Measurements from ENCODE around the gene MSX2.

The MSX2 gene

DNA sequence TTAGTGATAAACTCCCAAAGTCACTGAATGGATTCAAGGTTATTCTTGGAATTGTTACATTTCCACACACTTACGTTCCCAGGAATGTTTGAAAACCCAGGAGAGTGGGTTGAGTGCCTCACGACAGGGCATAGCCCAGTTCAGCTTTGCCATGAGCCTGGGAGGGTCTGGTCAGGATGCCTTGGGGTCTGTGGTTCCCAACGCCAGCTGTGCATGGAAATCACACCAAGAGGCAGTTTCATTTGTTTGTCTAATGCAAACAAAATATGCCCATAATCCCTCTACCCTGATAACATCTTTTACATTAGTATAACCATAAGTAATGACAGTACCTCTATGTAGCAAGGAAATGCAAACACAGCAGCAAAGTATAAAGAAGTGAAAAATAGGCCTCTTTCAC is 25.3 kb upstream of the MSX2 start:
- Mint-ChIP-seq H3K4me1 (no peaks in the 10 kb centered on the region), H3K27me3 (peaks cover 4% of the 10 kb centered on the region), H3K4me3 (no peak overlapping the region), H3K36me3 (no peaks in the 10 kb centered on the region), H3K9me3 (no peaks in the 10 kb centered on the region), H3K27ac (no peak overlapping the region)
- ATAC-seq (ENCODE audit: low read depth): no peak
- no peak for DNase-seq (ENCODE audit: low spot score in 2 of 2)

DNA sequence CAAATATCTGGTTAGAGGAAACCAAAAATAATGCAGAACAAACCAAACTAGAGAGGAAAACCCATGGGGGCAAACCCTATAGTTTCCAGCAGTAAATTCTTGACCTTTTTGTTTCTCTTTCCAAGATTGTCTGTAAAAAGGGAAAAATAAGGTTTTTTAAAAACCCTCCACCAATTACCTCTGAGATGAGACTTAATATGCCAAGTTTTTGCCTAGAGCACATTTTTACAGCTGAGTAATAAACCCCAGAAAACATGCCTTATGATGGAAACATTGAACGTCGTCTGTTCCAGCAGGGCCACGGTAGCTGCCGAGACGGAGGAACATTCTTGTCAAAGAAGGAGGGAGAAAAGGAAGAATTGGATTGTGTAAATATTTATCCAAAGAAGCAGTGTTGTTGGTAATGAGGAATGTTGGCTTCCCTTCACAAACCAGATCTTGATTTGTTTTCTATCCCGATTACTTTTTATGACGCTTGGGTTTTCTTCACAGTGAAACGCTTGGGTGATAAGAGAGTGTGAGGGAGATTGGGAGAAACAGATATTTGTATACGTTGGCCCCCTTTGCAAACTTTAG is 17.3 kb upstream of the MSX2 start:
- no peak for ATAC-seq (ENCODE audit: low read depth)
- H3K27me3 Mint-ChIP-seq: peaks cover 3% of the 10 kb centered on the region
- H3K36me3 Mint-ChIP-seq: peaks cover 3% of the 10 kb centered on the region
- no peak overlapping the region for H3K4me3 Mint-ChIP-seq
- no peak for DNase-seq (ENCODE audit: low spot score in 2 of 2)
- H3K4me1 Mint-ChIP-seq: no peaks in the 10 kb centered on the region
- H3K27ac Mint-ChIP-seq: no peak overlapping the region
- peaks cover 5% of the 10 kb centered on the region for H3K9me3 Mint-ChIP-seq

DNA sequence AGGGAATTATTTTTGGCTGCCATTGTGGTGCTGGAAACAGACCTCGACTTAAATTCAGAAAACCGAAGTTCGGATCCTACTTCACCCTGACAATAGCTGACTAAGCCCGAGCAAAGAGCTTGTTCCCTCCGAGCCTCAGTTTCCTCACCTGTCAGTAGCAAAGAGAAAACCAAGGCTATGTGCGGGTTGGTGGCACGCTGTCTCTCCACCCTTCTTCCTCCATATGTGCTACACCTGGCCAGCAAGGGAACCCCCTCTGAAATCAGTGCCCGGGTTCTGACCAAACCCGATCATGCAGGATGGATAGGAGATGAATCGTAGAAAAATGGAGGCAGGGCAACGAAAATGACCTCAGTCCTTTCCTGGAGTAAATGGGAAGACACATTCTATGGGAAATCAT is 16.7 kb upstream of the MSX2 start:
- DNase-seq (ENCODE audit: low spot score in 2 of 2): no peak
- peaks cover 3% of the 10 kb centered on the region for H3K27me3 Mint-ChIP-seq
- H3K4me3 Mint-ChIP-seq: no peak overlapping the region
- ATAC-seq (ENCODE audit: low read depth): no peak
- no peaks in the 10 kb centered on the region for H3K4me1 Mint-ChIP-seq
- peaks cover 3% of the 10 kb centered on the region for H3K36me3 Mint-ChIP-seq
- H3K27ac Mint-ChIP-seq: no peak overlapping the region
- H3K9me3 Mint-ChIP-seq: peaks cover 5% of the 10 kb centered on the region

DNA sequence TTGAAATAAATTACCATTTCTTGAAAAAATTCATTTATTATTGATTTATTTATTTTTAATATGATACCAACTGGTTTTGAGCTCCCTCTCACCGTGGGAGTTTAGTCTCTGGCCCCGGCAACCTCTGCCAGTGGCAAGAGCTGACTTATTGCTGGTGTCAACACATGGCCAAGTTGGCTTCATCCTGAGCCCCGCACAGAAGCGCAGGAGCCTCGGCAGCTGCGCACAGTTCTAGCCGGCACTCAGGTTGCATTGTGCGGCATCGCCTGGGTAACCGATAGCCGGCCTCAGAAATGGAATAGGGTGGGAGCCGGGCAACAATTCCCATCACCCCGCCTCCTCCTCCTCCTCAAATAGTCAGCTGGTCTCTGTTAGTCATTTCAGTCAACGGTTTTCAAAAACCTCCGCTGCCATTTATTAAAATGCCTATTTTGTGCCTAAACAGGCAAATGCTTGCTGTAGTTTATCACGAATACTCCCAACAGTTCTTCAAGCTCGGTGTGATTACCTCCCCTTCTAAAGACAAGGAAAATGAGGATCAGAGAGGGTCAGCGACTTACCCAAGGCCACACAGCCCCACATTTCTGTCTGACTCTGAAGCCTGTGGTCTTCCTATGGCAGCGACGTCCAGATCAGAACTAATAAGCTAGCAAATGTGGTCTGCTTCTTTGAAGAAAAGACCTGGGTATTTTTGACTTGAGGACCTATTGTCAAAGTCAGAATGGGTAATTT is 15.7 kb upstream of the MSX2 start:
- no peak overlapping the region for H3K4me3 Mint-ChIP-seq

DNA sequence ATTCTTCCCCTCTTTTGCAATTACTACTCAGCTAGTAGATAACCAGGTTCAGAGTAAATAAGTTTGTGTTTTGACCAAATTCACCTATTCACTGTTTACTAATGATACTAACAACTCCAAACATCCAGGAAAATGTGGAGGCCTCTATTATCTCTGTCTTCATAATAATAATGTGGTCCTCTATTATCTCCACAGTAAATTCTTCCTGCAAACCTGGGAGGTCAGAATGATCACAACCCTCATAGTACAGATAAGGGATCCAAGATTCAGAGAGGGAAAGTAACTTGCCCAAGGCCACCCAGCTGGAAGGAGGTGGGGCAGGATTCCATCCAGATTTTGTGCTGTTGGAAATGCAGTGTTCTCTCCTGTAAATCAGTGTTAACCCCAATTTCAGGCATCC is 9.6 kb upstream of the MSX2 start:
- Mint-ChIP-seq H3K27ac (no peak overlapping the region), H3K36me3 (no peaks in the 10 kb centered on the region), H3K27me3 (peaks cover 4% of the 10 kb centered on the region), H3K4me1 (peaks cover 2% of the 10 kb centered on the region), H3K9me3 (peaks cover 2% of the 10 kb centered on the region), H3K4me3 (no peak overlapping the region)
- DNase-seq (ENCODE audit: low spot score in 2 of 2): no peak
- no peak for ATAC-seq (ENCODE audit: low read depth)

More for the DNA sequence above, 15.7 kb upstream of the MSX2 start:
- Mint-ChIP-seq H3K9me3 (peaks cover 8% of the 10 kb centered on the region), H3K4me1 (no peaks in the 10 kb centered on the region), H3K27ac (no peak overlapping the region), H3K36me3 (peaks cover 3% of the 10 kb centered on the region), H3K27me3 (peaks cover 3% of the 10 kb centered on the region)
- ATAC-seq (ENCODE audit: low read depth) (no peak), DNase-seq (ENCODE audit: low spot score in 2 of 2) (no peak)

DNA sequence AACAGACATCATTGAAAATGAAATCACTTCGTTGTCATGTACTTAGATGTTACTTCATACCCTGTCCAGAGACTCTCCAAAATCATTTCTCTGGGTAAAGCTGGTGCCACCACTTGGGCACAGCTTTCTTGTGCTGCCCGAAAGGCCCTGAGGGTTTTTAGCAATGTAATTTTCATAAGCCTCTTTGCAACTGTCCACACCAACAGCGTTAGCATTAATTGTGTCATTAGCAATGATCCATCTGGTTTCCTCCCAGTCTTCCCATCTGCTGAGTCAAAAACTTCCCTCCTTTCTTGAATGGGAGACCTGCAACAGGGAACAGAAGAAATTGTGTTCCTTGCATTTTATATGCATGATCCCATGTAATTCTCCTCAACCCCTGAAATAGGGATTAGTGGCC is 8.6 kb upstream of the MSX2 start:
- no peak overlapping the region for H3K27ac Mint-ChIP-seq
- peaks cover 2% of the 10 kb centered on the region for H3K4me1 Mint-ChIP-seq
- H3K36me3 Mint-ChIP-seq: no peaks in the 10 kb centered on the region
- no peak for DNase-seq (ENCODE audit: low spot score in 2 of 2)
- H3K27me3 Mint-ChIP-seq: peaks cover 9% of the 10 kb centered on the region
- H3K9me3 Mint-ChIP-seq: peaks cover 2% of the 10 kb centered on the region
- ATAC-seq (ENCODE audit: low read depth): no peak
- no peak overlapping the region for H3K4me3 Mint-ChIP-seq

DNA sequence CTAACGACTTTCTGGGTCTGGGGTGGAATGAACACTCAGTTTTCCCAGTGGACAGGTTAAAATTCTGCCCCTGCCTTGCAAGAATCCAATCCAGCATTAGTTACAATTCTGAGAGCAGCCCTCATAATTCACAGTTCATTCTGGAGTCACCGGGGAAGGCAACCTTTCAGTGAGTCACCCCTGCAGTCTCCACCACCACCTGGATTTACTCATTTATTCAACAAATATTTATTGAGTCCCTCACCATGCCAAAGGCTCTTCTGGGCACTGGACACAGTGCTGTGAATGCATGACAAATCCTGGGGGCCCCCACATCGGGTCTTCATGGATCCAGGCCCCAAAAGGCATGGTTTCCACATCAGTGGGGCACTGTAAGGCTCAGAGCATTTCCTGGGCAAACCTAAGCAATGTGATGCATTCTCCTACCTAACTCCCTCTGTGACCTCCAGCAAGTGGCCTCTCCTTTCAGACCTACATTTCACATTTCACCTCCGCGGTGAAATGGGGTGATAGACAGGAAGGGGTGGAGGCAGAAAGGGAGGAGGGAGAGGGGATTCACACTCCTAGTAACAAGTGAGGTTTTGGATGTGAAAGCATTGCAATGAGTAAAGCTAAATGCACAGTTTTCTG is 6.4 kb upstream of the MSX2 start:
- Mint-ChIP-seq H3K27me3 (peaks cover 9% of the 10 kb centered on the region), H3K4me3 (no peak overlapping the region), H3K9me3 (no peaks in the 10 kb centered on the region), H3K36me3 (no peaks in the 10 kb centered on the region), H3K27ac (no peak overlapping the region), H3K4me1 (peaks cover 2% of the 10 kb centered on the region)
- DNase-seq (ENCODE audit: low spot score in 2 of 2): no peak
- no peak for ATAC-seq (ENCODE audit: low read depth)

DNA sequence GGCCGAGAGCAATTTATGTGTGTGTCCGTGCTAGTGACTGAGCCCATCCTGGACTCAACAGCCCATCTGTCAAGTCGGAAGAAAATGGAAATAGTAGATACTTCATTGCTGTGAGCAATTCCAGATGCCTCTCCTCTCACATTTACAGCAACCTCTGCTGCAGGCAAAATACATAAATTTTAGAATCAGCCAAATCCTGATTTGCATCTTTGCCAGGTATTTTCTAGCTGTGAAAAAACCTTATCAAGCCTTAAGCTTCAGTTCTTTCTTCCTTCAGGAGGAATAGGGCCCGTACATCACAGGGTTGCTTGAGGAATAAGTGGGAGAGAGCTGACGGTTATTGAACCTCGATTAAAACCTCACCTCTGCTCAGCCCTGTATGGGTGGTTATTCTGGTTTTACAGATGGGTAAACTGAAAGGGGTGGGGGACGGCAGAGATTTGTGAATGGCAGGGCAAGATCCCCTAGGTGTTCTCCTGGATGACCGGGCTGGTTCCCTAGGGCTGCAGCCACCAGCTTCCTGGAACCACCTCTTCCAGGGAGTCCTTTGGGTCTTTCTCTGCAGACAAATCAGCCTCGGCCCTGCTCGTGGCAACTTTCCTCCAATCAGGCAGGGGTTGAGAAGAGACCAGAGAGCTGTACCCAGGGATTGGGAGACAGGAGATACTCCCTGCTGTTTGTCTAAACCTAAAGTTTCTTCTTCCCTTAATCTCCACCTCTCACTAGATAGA is 5.3 kb upstream of the MSX2 start:
- no peak overlapping the region for H3K27ac Mint-ChIP-seq

DNA sequence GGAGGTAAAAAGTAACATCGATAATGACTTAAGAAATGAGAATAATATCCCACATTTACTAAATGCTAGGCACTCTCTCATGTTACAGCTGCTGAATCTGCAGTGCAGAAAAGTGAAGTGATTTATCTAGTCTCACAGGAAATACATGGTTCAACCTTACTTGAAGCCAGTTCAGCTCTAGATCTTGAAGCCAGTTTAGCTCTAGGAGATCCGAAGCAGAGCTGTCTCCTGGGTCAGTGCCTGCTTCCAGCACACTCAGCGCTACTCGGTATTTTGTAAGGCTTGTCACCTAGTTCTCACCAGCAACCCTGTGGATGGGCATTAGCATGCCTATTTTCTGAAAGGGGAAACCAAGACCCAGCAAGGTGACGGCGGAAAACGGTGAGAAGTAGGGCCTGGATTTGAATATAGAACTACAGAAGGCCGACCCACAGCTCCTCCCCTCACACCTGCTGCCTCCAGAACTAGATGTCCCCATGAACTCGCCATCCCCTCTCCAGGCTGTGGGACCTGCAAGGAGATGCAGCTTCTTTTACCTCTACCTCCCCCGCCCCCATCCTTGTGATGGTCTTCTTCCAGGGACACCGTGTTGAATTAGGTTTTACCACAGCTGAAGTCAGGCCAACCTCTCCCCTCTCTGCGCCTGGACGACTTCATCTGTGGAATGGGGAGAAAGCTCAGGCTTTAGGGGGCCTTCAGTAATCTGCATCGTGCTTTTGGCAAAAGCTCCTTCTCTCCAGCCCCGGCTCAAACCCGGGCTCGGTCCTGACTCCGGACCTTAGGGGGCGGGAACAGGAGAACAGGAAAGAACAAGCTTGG is 4.4 kb upstream of the MSX2 start:
- H3K9me3 Mint-ChIP-seq: peaks cover 3% of the 10 kb centered on the region
- no peak for DNase-seq (ENCODE audit: low spot score in 2 of 2)
- ATAC-seq (ENCODE audit: low read depth): no peak
- H3K27ac Mint-ChIP-seq: no peak overlapping the region
- H3K27me3 Mint-ChIP-seq: peaks cover 14% of the 10 kb centered on the region
- H3K4me3 Mint-ChIP-seq: no peak overlapping the region
- H3K36me3 Mint-ChIP-seq: no peaks in the 10 kb centered on the region
- H3K4me1 Mint-ChIP-seq: peaks cover 4% of the 10 kb centered on the region

More for the DNA sequence above, 5.3 kb upstream of the MSX2 start:
- no peak for DNase-seq (ENCODE audit: low spot score in 2 of 2)
- Mint-ChIP-seq H3K4me1 (peaks cover 3% of the 10 kb centered on the region), H3K36me3 (no peaks in the 10 kb centered on the region), H3K27me3 (peaks cover 12% of the 10 kb centered on the region), H3K4me3 (no peak overlapping the region), H3K9me3 (peaks cover 2% of the 10 kb centered on the region)
- ATAC-seq (ENCODE audit: low read depth): no peak

DNA sequence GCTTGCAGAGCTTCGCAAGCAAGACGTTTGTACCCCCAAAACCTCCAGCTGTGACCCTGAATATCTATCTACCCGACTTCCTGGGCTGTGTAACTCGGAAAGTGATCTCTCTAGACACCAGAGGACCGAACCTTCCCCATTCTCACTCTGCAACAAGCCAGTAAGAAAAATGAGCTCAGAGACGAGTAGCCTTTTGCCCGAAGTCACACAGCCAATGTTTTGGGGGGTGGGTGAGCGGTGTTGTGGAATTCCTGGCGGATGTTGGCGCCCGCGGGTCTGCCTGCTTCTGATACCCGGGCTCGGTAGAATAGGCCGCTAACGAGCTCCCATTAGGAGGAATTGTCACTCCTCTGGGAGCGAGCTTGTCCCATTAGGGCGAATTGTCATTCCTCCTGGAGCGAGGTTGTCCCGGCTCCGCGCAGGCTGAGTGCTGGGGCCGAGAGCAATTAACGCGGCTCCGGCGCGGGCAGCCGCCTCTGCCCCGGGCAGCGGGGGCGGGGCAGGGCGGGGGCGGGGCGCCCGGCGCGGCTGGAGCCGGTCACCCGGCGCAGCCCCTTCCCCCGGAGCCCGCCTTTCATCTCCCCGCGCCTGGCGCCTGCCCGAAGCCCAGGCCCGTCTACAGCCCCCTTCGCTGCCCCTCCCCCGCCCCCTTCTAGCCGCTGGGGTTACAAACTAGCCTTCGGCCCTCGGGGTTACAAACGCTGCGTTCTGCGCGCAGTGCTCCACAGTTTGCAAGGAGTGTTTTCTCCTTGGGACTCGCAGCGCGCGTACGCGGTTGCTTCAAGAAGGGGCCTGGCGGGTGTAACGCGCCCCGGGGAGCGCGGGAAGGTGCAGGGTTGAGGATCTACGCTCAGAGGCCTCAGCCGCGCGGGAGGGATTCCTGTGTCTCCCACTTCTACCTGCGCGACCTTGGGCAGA is 3.5 kb upstream of the MSX2 start:
- H3K27ac Mint-ChIP-seq: no peak overlapping the region
- peaks cover 4% of the 10 kb centered on the region for H3K4me1 Mint-ChIP-seq
- no peaks in the 10 kb centered on the region for H3K36me3 Mint-ChIP-seq
- H3K27me3 Mint-ChIP-seq: peaks cover 16% of the 10 kb centered on the region
- H3K9me3 Mint-ChIP-seq: peaks cover 3% of the 10 kb centered on the region
- H3K4me3 Mint-ChIP-seq: no peak overlapping the region
- ATAC-seq (ENCODE audit: low read depth) (no peak), DNase-seq (ENCODE audit: low spot score in 2 of 2) (no peak)

DNA sequence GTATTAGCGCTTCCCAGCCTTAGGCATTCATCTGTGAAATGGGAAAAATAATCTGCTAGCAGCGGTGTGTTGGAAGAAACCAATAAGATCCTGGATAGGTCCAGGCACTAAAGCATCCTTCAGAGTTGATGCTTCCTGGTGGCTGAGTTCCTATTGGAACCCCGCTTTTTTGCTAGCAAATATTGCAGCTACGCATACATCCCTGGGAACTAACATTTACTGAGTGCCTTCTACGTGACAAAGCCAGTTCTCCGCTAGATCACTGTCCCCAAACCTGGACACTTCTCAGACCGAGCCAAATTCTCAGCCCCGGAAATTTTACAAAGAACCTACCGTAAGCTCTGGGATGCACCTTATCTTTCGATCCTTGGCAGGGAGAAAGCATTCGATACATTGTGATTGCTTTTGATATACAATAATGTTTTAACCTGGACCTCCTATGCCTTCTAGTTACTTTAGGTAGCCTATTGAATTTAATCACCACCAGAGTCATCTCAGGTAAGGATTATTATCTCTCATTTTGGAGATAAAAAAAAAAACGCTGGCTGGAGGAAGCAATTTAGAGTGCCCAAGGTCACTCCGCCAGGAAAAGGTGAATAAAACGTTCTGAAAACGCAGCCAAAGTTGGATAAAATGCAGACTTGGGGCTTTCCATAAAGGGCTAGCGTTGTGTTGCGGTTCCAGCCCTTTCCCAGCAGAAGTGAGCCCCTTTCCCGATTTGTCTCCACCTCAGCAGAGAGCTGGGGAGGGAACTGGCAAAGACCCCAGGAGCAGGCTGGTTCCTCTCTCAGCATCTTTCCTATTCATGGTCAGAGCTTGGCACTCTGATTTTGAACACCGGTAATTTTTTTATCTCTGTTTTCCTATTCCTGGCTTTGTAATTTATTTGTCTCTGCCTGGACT is 2.6 kb upstream of the MSX2 start:
- Mint-ChIP-seq H3K4me3 (no peak overlapping the region), H3K36me3 (no peaks in the 10 kb centered on the region), H3K9me3 (peaks cover 3% of the 10 kb centered on the region), H3K4me1 (peaks cover 4% of the 10 kb centered on the region), H3K27me3 (peaks cover 17% of the 10 kb centered on the region), H3K27ac (no peak overlapping the region)
- DNase-seq (ENCODE audit: low spot score in 2 of 2) (no peak), ATAC-seq (ENCODE audit: low read depth) (no peak)

DNA sequence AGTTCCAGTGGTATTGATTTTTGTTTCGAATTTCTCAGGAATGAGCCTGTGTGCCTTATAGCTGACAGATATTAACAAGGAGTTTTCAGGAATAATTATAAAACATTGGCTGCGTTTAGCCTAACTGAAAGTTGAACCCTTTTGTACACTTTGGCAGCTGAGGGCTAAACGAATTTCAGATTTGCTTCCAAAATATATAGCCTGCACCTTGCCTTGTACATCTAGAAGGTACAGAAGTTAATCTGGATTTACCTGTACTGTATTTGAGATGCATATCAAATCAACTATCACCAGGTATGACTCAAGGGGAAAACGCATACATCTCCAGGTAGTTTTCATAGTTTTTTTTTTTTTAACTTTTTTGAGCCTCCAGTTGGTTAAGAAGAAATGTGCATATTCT is 1.9 kb upstream of the MSX2 start:
- no peak for ATAC-seq (ENCODE audit: low read depth)

More for the DNA sequence above, 1.9 kb upstream of the MSX2 start:
- peaks cover 4% of the 10 kb centered on the region for H3K4me1 Mint-ChIP-seq
- H3K4me3 Mint-ChIP-seq: no peak overlapping the region
- no peak overlapping the region for H3K27ac Mint-ChIP-seq
- peaks cover 15% of the 10 kb centered on the region for H3K27me3 Mint-ChIP-seq
- no peaks in the 10 kb centered on the region for H3K36me3 Mint-ChIP-seq
- peaks cover 3% of the 10 kb centered on the region for H3K9me3 Mint-ChIP-seq
- DNase-seq (ENCODE audit: low spot score in 2 of 2): no peak
